Neural cell (in vitro differentiated cells): ENCODE measurements around the gene GALNT2. TPM values are rescaled to one million over a fixed set of nuclear protein-coding genes. Genes with fewer than 3 reads are reported as not detected.

Experiments used
- H2AFZ ChIP-seq: fragments of 200-600, 300-800 bp; sonication (generic), shearing (Covaris generic); 2 replicates; pipeline ENCODE4 v1.6.0; 2014; ENCODE audit warnings: low read depth, mild to moderate bottlenecking, antibody characterized with exemption, low read length, moderate library complexity
- H3F3A ChIP-seq: fragments of 200-600 bp; shearing (Covaris generic); 2 replicates; pipeline ENCODE4 v1.6.1; 2016; ENCODE audit warnings: mild to moderate bottlenecking, moderate library complexity, mixed read lengths, antibody characterized with exemption, low read length; ENCODE audit not compliant: insufficient read depth, poor library complexity, severe bottlenecking
- H3K27ac ChIP-seq: fragments of 200-600, 300-800 bp; sonication (generic), shearing (Covaris generic); 2 replicates; pipeline ENCODE4 v1.5.1; 2014; ENCODE audit warnings: mild to moderate bottlenecking, low read length, moderate library complexity
- H3K27me3 ChIP-seq: fragments of 300-800, 200-600 bp; sonication (generic), shearing (Covaris generic); 2 replicates; pipeline ENCODE4 v1.6.0; 2014; ENCODE audit warnings: mild to moderate bottlenecking, low read depth, low read length, moderate library complexity; ENCODE audit not compliant: insufficient read depth
- H3K36me3 ChIP-seq: fragments of 300-800, 200-600 bp; sonication (generic), shearing (Covaris generic); 2 replicates; pipeline ENCODE4 v1.5.1; 2014; ENCODE audit warnings: mild to moderate bottlenecking, antibody characterized with exemption, low read length, moderate library complexity; ENCODE audit not compliant: insufficient read depth
- H3K4me2 ChIP-seq: fragments of 300-800, 200-600 bp; sonication (generic), shearing (Covaris generic); 2 replicates; pipeline ENCODE4 v1.6.0; 2014; ENCODE audit warnings: mild to moderate bottlenecking, low read length
- H3K4me3 ChIP-seq: fragments of 300-800, 200-600 bp; sonication (generic), shearing (Covaris generic); 2 replicates; pipeline ENCODE4 v1.5.1; 2014; ENCODE audit warnings: mild to moderate bottlenecking, low read length, moderate library complexity
- H3K79me2 ChIP-seq: fragments of 200-600 bp; shearing (Covaris generic); replicated peaks from 2 replicates; pipeline ENCODE4 v1.6.0; 2014; ENCODE audit warnings: mild to moderate bottlenecking, low read length, moderate library complexity; ENCODE audit not compliant: insufficient read depth
- H3K9ac ChIP-seq: fragments of 300-800, 200-600 bp; sonication (generic), shearing (Covaris generic); 2 replicates; pipeline ENCODE4 v1.6.1; 2016; ENCODE audit warnings: mild to moderate bottlenecking, low read length, mixed read lengths
- H3K9me2 ChIP-seq: fragments of 200-600 bp; shearing (Covaris generic); 2 replicates; pipeline ENCODE4 v1.6.1; 2016; ENCODE audit warnings: mild to moderate bottlenecking, low read length, mixed read lengths; ENCODE audit not compliant: insufficient read depth
- H3K9me3 ChIP-seq: fragments of 200-600, 300-800 bp; sonication (generic), shearing (Covaris generic); 2 replicates; pipeline ENCODE4 v1.6.1; 2016; ENCODE audit warnings: mild to moderate bottlenecking, mixed run types, low read length, moderate library complexity, mixed read lengths
- H4K20me1 ChIP-seq: fragments of 200-600 bp; shearing (Covaris generic); 2 replicates; pipeline ENCODE4 v1.6.1; 2016; ENCODE audit warnings: mild to moderate bottlenecking, mixed run types; ENCODE audit not compliant: insufficient read depth
- CTCF ChIP-seq: fragments of 450-650 bp; IDR thresholded peaks from 2 replicates; pipeline ENCODE4 v1.5.1; 2014; ENCODE audit warnings: antibody characterized with exemption, mild to moderate bottlenecking, moderate library complexity; ENCODE audit not compliant: poor library complexity, severe bottlenecking
- EP300 ChIP-seq: fragments of 450-650 bp; conservative IDR thresholded peaks from 2 replicates; pipeline ENCODE4 v1.6.1; 2014; ENCODE audit warnings: antibody characterized with exemption, mild to moderate bottlenecking, moderate library complexity; ENCODE audit not compliant: poor library complexity, severe bottlenecking
- EZH2 ChIP-seq: fragments of 200-600, 300-800 bp; shearing (Covaris generic), sonication (generic); IDR thresholded peaks from 2 replicates; pipeline ENCODE4 v1.6.1; 2014; ENCODE audit warnings: antibody characterized with exemption, low read length, borderline replicate concordance, mild to moderate bottlenecking; ENCODE audit not compliant: insufficient read depth, poor library complexity, severe bottlenecking
- MXI1 ChIP-seq: fragments of 450-650 bp; conservative IDR thresholded peaks from 2 replicates; pipeline ENCODE4 v1.6.1; 2014; ENCODE audit warnings: antibody characterized with exemption, mild to moderate bottlenecking; ENCODE audit not compliant: poor library complexity, severe bottlenecking
- POLR2AphosphoS5 ChIP-seq: IDR thresholded peaks from 2 replicates; pipeline ENCODE4 v1.6.1; 2012
- RAD21 ChIP-seq: fragments of 450-650 bp; conservative IDR thresholded peaks from 2 replicates; pipeline ENCODE4 v1.6.1; 2014; ENCODE audit warnings: antibody characterized with exemption, mild to moderate bottlenecking, moderate library complexity
- REST ChIP-seq: IDR thresholded peaks from 2 replicates; pipeline ENCODE4 v1.6.1; 2012; ENCODE audit warnings: borderline replicate concordance
- SMC3 ChIP-seq: fragments of 450-650 bp; conservative IDR thresholded peaks from 2 replicates; pipeline ENCODE4 v1.6.1; 2014; ENCODE audit warnings: antibody characterized with exemption, mild to moderate bottlenecking, moderate library complexity; ENCODE audit not compliant: poor library complexity
- TAF1 ChIP-seq: IDR thresholded peaks from 2 replicates; pipeline ENCODE4 v1.6.1; 2012; ENCODE audit warnings: low read depth
- polyA plus RNA-seq: library from polyadenylated mRNA; depleted of rRNA; stranded (reverse); fragments of >200 nt; gene quantifications from 2 replicates; pipeline ENCODE4 v1.2.3, GENCODE V29; 2014

GALNT2 gene
- polyA plus RNA-seq, 1 donor from 2014 or later, result 38.8 TPM

- TF ChIP-seq CTCF (no peak), POLR2AphosphoS5 (no peak), EZH2 (no peak), MXI1 (no peak), SMC3 (no peak), TAF1 (no peak), EP300 (no peak), RAD21 (no peak), REST (no peak)
- Histone ChIP-seq H3F3A (peaks cover 7% of the 10 kb centered on the region), H3K9me2 (no peaks in the 10 kb centered on the region), H3K4me3 (no peak overlapping the region), H3K36me3 (no peaks in the 10 kb centered on the region), H3K4me2 (no peak overlapping the region), H4K20me1 (no peaks in the 10 kb centered on the region), H3K9me3 (no peaks in the 10 kb centered on the region), H3K27me3 (no peaks in the 10 kb centered on the region), H3K9ac (no peak overlapping the region), H3K79me2 (no peaks in the 10 kb centered on the region), H2AFZ (no peak overlapping the region), H3K27ac (peak overlapping the region; percentile 82)
These were observed 163.2 kb downstream of the GALNT2 start for GRCh38 chr1:230230273-230230672.

- H3K27ac ChIP-seq, result peak overlapping the region; percentile 82
- H3K4me2 ChIP-seq, result peak overlapping the region; percentile 77
These were observed 164.1 kb downstream of the GALNT2 start for GRCh38 chr1:230230948-230231773.

More at GRCh38 chr1:230230948-230231773, 164.1 kb downstream of the GALNT2 start:
- Histone ChIP-seq H3K27me3 (no peaks in the 10 kb centered on the region), H2AFZ (no peak overlapping the region), H3K9me2 (no peaks in the 10 kb centered on the region), H3F3A (peaks cover 7% of the 10 kb centered on the region), H3K9me3 (no peaks in the 10 kb centered on the region), H3K36me3 (no peaks in the 10 kb centered on the region), H3K4me3 (peak overlapping the region; percentile 52), H3K79me2 (no peaks in the 10 kb centered on the region), H4K20me1 (no peaks in the 10 kb centered on the region), H3K9ac (peak overlapping the region; percentile 39)
- peak; percentile 19 for TF ChIP-seq POLR2AphosphoS5
- no peak for TF ChIP-seq EZH2
- peak; percentile 18 for TF ChIP-seq EP300
